GM21737 (cell line): Measurements from ENCODE around the gene MUC13.

ENCODE experiments used
- ATAC-seq: cut with Tn5 transposase; IDR thresholded peaks from one replicate; pipeline ENCODE4 v1.9.1; 2021; ENCODE audit warnings: mild to moderate bottlenecking, moderate library complexity; ENCODE audit not compliant: unreplicated experiment

Gene MUC13

GRCh38 chr3:124950026-124950425 is 15.5 kb upstream of the MUC13 start:
- no peak for ATAC-seq

GRCh38 chr3:124942613-124943012 is 8.1 kb upstream of the MUC13 start:
- ATAC-seq: no peak

GRCh38 chr3:124941771-124942170 is 7.2 kb upstream of the MUC13 start:
- ATAC-seq: no peak

GRCh38 chr3:124939661-124940060 is 5.1 kb upstream of the MUC13 start:
- no peak for ATAC-seq

GRCh38 chr3:124938896-124939295 is 4.3 kb upstream of the MUC13 start:
- ATAC-seq: no peak

- no peak for ATAC-seq
Observed at GRCh38 chr3:124937049-124937448, 2.5 kb upstream of the MUC13 start.

GRCh38 chr3:124935794-124936542 is 1.4 kb upstream of the MUC13 start:
- no peak for ATAC-seq

- no peak for ATAC-seq
Observed at GRCh38 chr3:124935264-124935663, 713 bp upstream of the MUC13 start.

GRCh38 chr3:124928333-124929202 is 6.0 kb downstream of the MUC13 start:
- ATAC-seq: no peak

GRCh38 chr3:124927574-124928045 is 6.9 kb downstream of the MUC13 start:
- peak; percentile 59 for ATAC-seq

GRCh38 chr3:124926426-124927101 is 8.0 kb downstream of the MUC13 start:
- ATAC-seq: no peak

- ATAC-seq: no peak
Observed at GRCh38 chr3:124924741-124925140, 9.8 kb downstream of the MUC13 start.

GRCh38 chr3:124923833-124924232 is 10.7 kb downstream of the MUC13 start:
- ATAC-seq: no peak

- no peak for ATAC-seq
Observed at GRCh38 chr3:124920718-124921117, 13.8 kb downstream of the MUC13 start.

GRCh38 chr3:124919756-124920155 is 14.8 kb downstream of the MUC13 start:
- no peak for ATAC-seq

- no peak for ATAC-seq
Observed at GRCh38 chr3:124918524-124918923, 16.0 kb downstream of the MUC13 start.

GRCh38 chr3:124916837-124917409 is 17.6 kb downstream of the MUC13 start:
- no peak for ATAC-seq

- ATAC-seq: no peak
Observed at GRCh38 chr3:124915254-124915653, 19.3 kb downstream of the MUC13 start.

- ATAC-seq: no peak
Observed at GRCh38 chr3:124907957-124908356, 26.6 kb downstream of the MUC13 start.

GRCh38 chr3:124904835-124905492 is 29.6 kb downstream of the MUC13 start:
- ATAC-seq: no peak
